Lower leg skin (tissue), 4 donors: ENCODE measurements around the gene IL6. TPM values are rescaled to one million over a fixed set of nuclear protein-coding genes. Genes with fewer than 3 reads are reported as not detected.

Source experiments
- DNase-seq, 2 donors: peaks; one replicate each; pipeline ENCODE4 v3.0.0-alpha.2; 2019; ENCODE audit warnings: low spot score in 2 of 2
- H3K4me3 ChIP-seq: fragments of 200-600 bp; sonication (generic); 2 replicates; pipeline ENCODE4 v1.5.1; 2017; ENCODE audit warnings: mild to moderate bottlenecking, low read depth; ENCODE audit not compliant: poor library complexity, severe bottlenecking
- POLR2A ChIP-seq, 2 donors: fragments of 450-650 bp; IDR thresholded peaks; one replicate each; pipeline ENCODE4 v1.6.1; 2016 to 2017; ENCODE audit warnings: antibody characterized with exemption in 2 of 2, mild to moderate bottlenecking in 1 of 2, moderate library complexity in 1 of 2
- WGBS, 2 donors: methylation state at CpG; one replicate each; pipeline ENCODE4 v1.1.5; 2018; 5-methylcytosine and 5-hydroxymethylcytosine counted together
- intact Hi-C: fragments of 100-400 bp; cut with DNase I; formaldehyde crosslinking; loops from one replicate; pipeline ENCODE4 v1.15.0; 2023; ENCODE audit warnings: low total_unique reads
- total RNA-seq, 4 donors: library from RNA; depleted of rRNA; stranded (reverse); fragments of >200 nt; gene quantifications; one replicate each; pipeline ENCODE4 v1.1.0, GENCODE V29; 2016
- TF ChIP-seq, protein P1 (sequence below), 3 donors: fragments of 450-650 bp; IDR thresholded peaks; one replicate each; pipeline ENCODE4 v1.5.1; 2016; ENCODE audit warnings: antibody characterized with exemption in 3 of 3, mild to moderate bottlenecking in 3 of 3, moderate library complexity in 2 of 3

Gene IL6
- total RNA-seq, 4 donors from 2014 or later: 1.7 to 9.1 TPM; not detected in 2

DNA sequence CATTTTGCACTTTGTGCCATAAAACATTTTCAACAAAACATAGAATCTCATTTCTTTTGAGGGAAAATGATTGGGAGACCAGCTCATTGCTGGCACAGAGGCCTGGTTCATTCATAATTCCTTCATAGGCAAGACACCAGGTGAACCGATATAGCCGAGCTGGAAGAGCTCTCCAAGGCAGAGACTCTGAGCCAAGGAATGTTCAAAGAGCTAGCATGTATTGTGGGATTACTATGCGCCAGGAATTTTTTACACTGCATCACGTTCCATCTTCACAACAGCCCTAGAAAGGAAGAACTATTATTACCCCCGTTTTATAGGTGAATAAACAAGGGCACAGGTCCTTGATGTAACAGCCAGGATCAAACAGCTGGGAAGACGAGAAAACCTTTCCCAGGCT, 2.1 kb upstream of the IL6 start:
- no peak for DNase-seq
- TF ChIP-seq, protein P1, sequence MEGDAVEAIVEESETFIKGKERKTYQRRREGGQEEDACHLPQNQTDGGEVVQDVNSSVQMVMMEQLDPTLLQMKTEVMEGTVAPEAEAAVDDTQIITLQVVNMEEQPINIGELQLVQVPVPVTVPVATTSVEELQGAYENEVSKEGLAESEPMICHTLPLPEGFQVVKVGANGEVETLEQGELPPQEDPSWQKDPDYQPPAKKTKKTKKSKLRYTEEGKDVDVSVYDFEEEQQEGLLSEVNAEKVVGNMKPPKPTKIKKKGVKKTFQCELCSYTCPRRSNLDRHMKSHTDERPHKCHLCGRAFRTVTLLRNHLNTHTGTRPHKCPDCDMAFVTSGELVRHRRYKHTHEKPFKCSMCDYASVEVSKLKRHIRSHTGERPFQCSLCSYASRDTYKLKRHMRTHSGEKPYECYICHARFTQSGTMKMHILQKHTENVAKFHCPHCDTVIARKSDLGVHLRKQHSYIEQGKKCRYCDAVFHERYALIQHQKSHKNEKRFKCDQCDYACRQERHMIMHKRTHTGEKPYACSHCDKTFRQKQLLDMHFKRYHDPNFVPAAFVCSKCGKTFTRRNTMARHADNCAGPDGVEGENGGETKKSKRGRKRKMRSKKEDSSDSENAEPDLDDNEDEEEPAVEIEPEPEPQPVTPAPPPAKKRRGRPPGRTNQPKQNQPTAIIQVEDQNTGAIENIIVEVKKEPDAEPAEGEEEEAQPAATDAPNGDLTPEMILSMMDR (IDR thresholded peaks at IDR 0.05): no peak
- TF ChIP-seq POLR2A (IDR thresholded peaks at IDR 0.05): no peak
- H3K4me3 ChIP-seq: no peak overlapping the region
- WGBS, 2 donors: 64 to 65% methylated on average over 6 of the region's 6 CpGs
- intact Hi-C loops: loop anchor here (10.0 kb wide), 1 partner anchor 160 kb away; no protein-coding TSS in a partner anchor

GRCh38 chr7:22725585-22725984, 1.4 kb upstream of the IL6 start:
- TF ChIP-seq POLR2A (IDR thresholded peaks at IDR 0.05): no peak
- TF ChIP-seq, protein P1 (IDR thresholded peaks at IDR 0.05): no peak
- no peak overlapping the region for H3K4me3 ChIP-seq
- 67 to 68% methylated on average over 9 of the region's 9 CpGs for WGBS, 2 donors
- no peak for DNase-seq
- intact Hi-C loops: loop anchor here (10.0 kb wide), 1 partner anchor 161 kb away; no protein-coding TSS in a partner anchor

DNA sequence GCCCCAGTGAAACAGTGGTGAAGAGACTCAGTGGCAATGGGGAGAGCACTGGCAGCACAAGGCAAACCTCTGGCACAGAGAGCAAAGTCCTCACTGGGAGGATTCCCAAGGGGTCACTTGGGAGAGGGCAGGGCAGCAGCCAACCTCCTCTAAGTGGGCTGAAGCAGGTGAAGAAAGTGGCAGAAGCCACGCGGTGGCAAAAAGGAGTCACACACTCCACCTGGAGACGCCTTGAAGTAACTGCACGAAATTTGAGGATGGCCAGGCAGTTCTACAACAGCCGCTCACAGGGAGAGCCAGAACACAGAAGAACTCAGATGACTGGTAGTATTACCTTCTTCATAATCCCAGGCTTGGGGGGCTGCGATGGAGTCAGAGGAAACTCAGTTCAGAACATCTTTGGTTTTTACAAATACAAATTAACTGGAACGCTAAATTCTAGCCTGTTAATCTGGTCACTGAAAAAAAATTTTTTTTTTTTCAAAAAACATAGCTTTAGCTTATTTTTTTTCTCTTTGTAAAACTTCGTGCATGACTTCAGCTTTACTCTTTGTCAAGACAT, 574 bp upstream of the IL6 start:
- TF ChIP-seq, protein P1 (IDR thresholded peaks at IDR 0.05): no peak
- TF ChIP-seq POLR2A (IDR thresholded peaks at IDR 0.05): no peak
- DNase-seq: peak in 1 of 2 donors; percentile 26
- H3K4me3 ChIP-seq: no peak overlapping the region
- 10 to 33% methylated on average over 8 of the region's 8 CpGs for WGBS, 2 donors
- intact Hi-C loops: loop anchor here (10.0 kb wide), 1 partner anchor 162 kb away; no protein-coding TSS in a partner anchor

DNA sequence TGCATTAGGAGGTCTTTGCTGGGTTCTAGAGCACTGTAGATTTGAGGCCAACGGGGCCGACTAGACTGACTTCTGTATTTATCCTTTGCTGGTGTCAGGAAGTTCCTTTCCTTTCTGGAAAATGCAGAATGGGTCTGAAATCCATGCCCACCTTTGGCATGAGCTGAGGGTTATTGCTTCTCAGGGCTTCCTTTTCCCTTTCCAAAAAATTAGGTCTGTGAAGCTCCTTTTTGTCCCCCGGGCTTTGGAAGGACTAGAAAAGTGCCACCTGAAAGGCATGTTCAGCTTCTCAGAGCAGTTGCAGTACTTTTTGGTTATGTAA, 675 bp downstream of the IL6 start:
- TF ChIP-seq, protein P1 (IDR thresholded peaks at IDR 0.05): no peak
- TF ChIP-seq POLR2A (IDR thresholded peaks at IDR 0.05): no peak
- intact Hi-C loops: loop anchor here (10.0 kb wide), 1 partner anchor 163 kb away; no protein-coding TSS in a partner anchor
- DNase-seq: no peak
- 74 to 85% methylated on average over 3 of the region's 3 CpGs for WGBS, 2 donors
- H3K4me3 ChIP-seq: no peak overlapping the region

DNA sequence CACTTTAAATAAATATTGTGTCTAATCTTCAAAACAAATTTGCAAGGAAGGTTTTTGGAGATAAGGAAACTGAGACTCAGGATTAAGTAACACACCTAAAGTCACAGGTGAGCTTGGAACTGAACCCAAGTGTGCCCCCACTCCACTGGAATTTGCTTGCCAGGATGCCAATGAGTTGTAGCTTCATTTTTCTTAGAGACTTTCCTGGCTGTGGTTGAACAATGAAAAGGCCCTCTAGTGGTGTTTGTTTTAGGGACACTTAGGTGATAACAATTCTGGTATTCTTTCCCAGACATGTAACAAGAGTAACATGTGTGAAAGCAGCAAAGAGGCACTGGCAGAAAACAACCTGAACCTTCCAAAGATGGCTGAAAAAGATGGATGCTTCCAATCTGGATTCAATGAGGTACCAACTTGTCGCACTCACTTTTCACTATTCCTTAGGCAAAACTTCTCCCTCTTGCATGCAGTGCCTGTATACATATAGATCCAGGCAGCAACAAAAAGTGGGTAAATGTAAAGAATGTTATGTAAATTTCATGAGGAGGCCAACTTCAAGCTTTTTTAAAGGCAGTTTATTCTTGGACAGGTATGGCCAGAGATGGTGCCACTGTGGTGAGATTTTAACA, 1.5 kb downstream of the IL6 start:
- DNase-seq: no peak
- no peak for TF ChIP-seq POLR2A (IDR thresholded peaks at IDR 0.05)
- TF ChIP-seq, protein P1 (IDR thresholded peaks at IDR 0.05): no peak
- H3K4me3 ChIP-seq: no peak overlapping the region
- WGBS, 2 donors: 100% methylated on average over 1 of the region's 1 CpG
- intact Hi-C loops: loop anchor here (10.0 kb wide), 1 partner anchor 164 kb away; no protein-coding TSS in a partner anchor
